ENCODE measurements around the gene NANOS1.

Gene NANOS1

GRCh38 chr10:119003572-119004289 lies 25.8 kb upstream of the NANOS1 start:
- no CpG with 5 or more reads among the region's 7 CpGs for WGBS, 2 donors (ENCODE audit: extremely low coverage in 2 of 2, insufficient read length in 2 of 2, insufficient replicate concordance in 1 of 2)
- no peak overlapping the region for H3K23ac ChIP-seq (ENCODE audit: low read depth, low read length, poor library complexity)
- H3K36me3 ChIP-seq (replicated peaks in 1 of 2; ENCODE audit: control insufficient read depth in 2 of 2, insufficient read depth in 2 of 2, low read length in 2 of 2), result no peaks in the 10 kb centered on the region

GRCh38 chr10:119005362-119006043 lies 24.0 kb upstream of the NANOS1 start:
- no peaks in the 10 kb centered on the region for H3K36me3 ChIP-seq (replicated peaks in 1 of 2; ENCODE audit: control insufficient read depth in 2 of 2, insufficient read depth in 2 of 2, low read length in 2 of 2)
- H3K27ac ChIP-seq (replicated peaks; ENCODE audit: low read length), result no peak overlapping the region
- H3K27me3 ChIP-seq (ENCODE audit: control insufficient read depth in 3 of 3, insufficient read depth in 3 of 3, low read depth in 1 of 3, low read length in 3 of 3), result peaks cover 0 to 4% (median 0%) of the 10 kb centered on the region in 3 experiments
- H3K4me1 ChIP-seq (ENCODE audit: control insufficient read depth in 2 of 2, insufficient read depth in 1 of 2, low read depth in 1 of 2, low read length in 2 of 2), result peaks cover 0 to 2% of the 10 kb centered on the region in 2 donors
- H2BK12ac ChIP-seq (ENCODE audit: low read length), result no peak overlapping the region
- H3K9ac ChIP-seq (ENCODE audit: low read depth, low read length, poor library complexity), result no peak overlapping the region
- H2AFZ ChIP-seq (ENCODE audit: low read length), result no peak overlapping the region
- no peak overlapping the region for H3K23ac ChIP-seq (ENCODE audit: low read depth, low read length, poor library complexity)
- no peak overlapping the region for H2BK15ac ChIP-seq (ENCODE audit: low read length)
- no peak for DNase-seq (ENCODE audit: low spot score)
- no peak overlapping the region for H3K14ac ChIP-seq (ENCODE audit: low read length)
- H4K91ac ChIP-seq (ENCODE audit: low read depth, low read length, poor library complexity), result no peak overlapping the region
- H2BK5ac ChIP-seq (ENCODE audit: low read length), result no peak overlapping the region
- H2BK120ac ChIP-seq (ENCODE audit: low read depth, low read length), result no peak overlapping the region
- H3K79me1 ChIP-seq (ENCODE audit: low read depth, low read length), result no peaks in the 10 kb centered on the region
- H4K8ac ChIP-seq (ENCODE audit: low read depth, low read length), result no peak overlapping the region
- WGBS, 2 donors (ENCODE audit: extremely low coverage in 2 of 2, insufficient read length in 2 of 2, insufficient replicate concordance in 1 of 2), result no CpG with 5 or more reads among the region's 9 CpGs
- peak overlapping the region; percentile 57 for H2AK5ac ChIP-seq (ENCODE audit: low read depth, low read length)
- H3K4ac ChIP-seq (ENCODE audit: low read length), result no peak overlapping the region
- H3K4me3 ChIP-seq (ENCODE audit: low read length in 2 of 2), result no peak overlapping the region
- H3K18ac ChIP-seq (ENCODE audit: low read length), result peak overlapping the region; percentile 53
- H3K4me2 ChIP-seq (ENCODE audit: insufficient read depth, low read length, poor library complexity, severe bottlenecking), result no peak overlapping the region
- H3K9me3 ChIP-seq (replicated peaks in 1 of 2; ENCODE audit: control insufficient read depth in 2 of 2, insufficient read depth in 1 of 2, low read depth in 1 of 2, low read length in 2 of 2), result no peaks in the 10 kb centered on the region

More at GRCh38 chr10:119003572-119004289, 25.8 kb upstream of the NANOS1 start:
- Histone ChIP-seq H3K14ac (ENCODE audit: low read length) (no peak overlapping the region), H3K9me3 (replicated peaks in 1 of 2; ENCODE audit: control insufficient read depth in 2 of 2, insufficient read depth in 1 of 2, low read depth in 1 of 2, low read length in 2 of 2) (no peaks in the 10 kb centered on the region), H2BK12ac (ENCODE audit: low read length) (peak overlapping the region; percentile 69), H2AFZ (ENCODE audit: low read length) (peak overlapping the region; percentile 6), H3K79me1 (ENCODE audit: low read depth, low read length) (no peaks in the 10 kb centered on the region), H2AK5ac (ENCODE audit: low read depth, low read length) (peak overlapping the region; percentile 49), H2BK5ac (ENCODE audit: low read length) (no peak overlapping the region), H3K9ac (ENCODE audit: low read depth, low read length, poor library complexity) (no peak overlapping the region), H4K8ac (ENCODE audit: low read depth, low read length) (no peak overlapping the region), H3K27me3 (ENCODE audit: control insufficient read depth in 3 of 3, insufficient read depth in 3 of 3, low read depth in 1 of 3, low read length in 3 of 3) (peaks cover 0 to 4% (median 0%) of the 10 kb centered on the region in 3 experiments), H3K4me2 (ENCODE audit: insufficient read depth, low read length, poor library complexity, severe bottlenecking) (no peak overlapping the region), H2BK120ac (ENCODE audit: low read depth, low read length) (no peak overlapping the region), H3K4me1 (ENCODE audit: control insufficient read depth in 2 of 2, insufficient read depth in 1 of 2, low read depth in 1 of 2, low read length in 2 of 2) (peaks cover 0 to 2% of the 10 kb centered on the region in 2 donors), H3K27ac (replicated peaks; ENCODE audit: low read length) (no peak overlapping the region), H4K91ac (ENCODE audit: low read depth, low read length, poor library complexity) (peak overlapping the region; percentile 76), H3K4me3 (ENCODE audit: low read length in 2 of 2) (no peak overlapping the region), H3K18ac (ENCODE audit: low read length) (peak overlapping the region; percentile 7), H3K4ac (ENCODE audit: low read length) (peak overlapping the region; percentile 24), H2BK15ac (ENCODE audit: low read length) (peak overlapping the region; percentile 69)
- no peak for DNase-seq (ENCODE audit: low spot score)

GRCh38 chr10:119006451-119007210 lies 22.9 kb upstream of the NANOS1 start:
- Histone ChIP-seq H3K9ac (ENCODE audit: low read depth, low read length, poor library complexity) (no peak overlapping the region), H3K14ac (ENCODE audit: low read length) (no peak overlapping the region), H4K91ac (ENCODE audit: low read depth, low read length, poor library complexity) (no peak overlapping the region), H2BK12ac (ENCODE audit: low read length) (no peak overlapping the region), H3K4me3 (ENCODE audit: low read length in 2 of 2) (no peak overlapping the region), H3K79me1 (ENCODE audit: low read depth, low read length) (no peaks in the 10 kb centered on the region), H4K8ac (ENCODE audit: low read depth, low read length) (no peak overlapping the region), H3K36me3 (replicated peaks in 1 of 2; ENCODE audit: control insufficient read depth in 2 of 2, insufficient read depth in 2 of 2, low read length in 2 of 2) (no peaks in the 10 kb centered on the region), H2AFZ (ENCODE audit: low read length) (no peak overlapping the region), H3K9me3 (replicated peaks in 1 of 2; ENCODE audit: control insufficient read depth in 2 of 2, insufficient read depth in 1 of 2, low read depth in 1 of 2, low read length in 2 of 2) (no peaks in the 10 kb centered on the region), H3K4ac (ENCODE audit: low read length) (no peak overlapping the region), H3K27ac (replicated peaks; ENCODE audit: low read length) (no peak overlapping the region), H2BK120ac (ENCODE audit: low read depth, low read length) (no peak overlapping the region), H3K18ac (ENCODE audit: low read length) (no peak overlapping the region), H2BK15ac (ENCODE audit: low read length) (no peak overlapping the region), H3K23ac (ENCODE audit: low read depth, low read length, poor library complexity) (no peak overlapping the region), H3K27me3 (ENCODE audit: control insufficient read depth in 3 of 3, insufficient read depth in 3 of 3, low read depth in 1 of 3, low read length in 3 of 3) (peaks cover 0 to 4% (median 0%) of the 10 kb centered on the region in 3 experiments), H2BK5ac (ENCODE audit: low read length) (no peak overlapping the region), H2AK5ac (ENCODE audit: low read depth, low read length) (peak overlapping the region; percentile 57), H3K4me2 (ENCODE audit: insufficient read depth, low read length, poor library complexity, severe bottlenecking) (no peak overlapping the region), H3K4me1 (ENCODE audit: control insufficient read depth in 2 of 2, insufficient read depth in 1 of 2, low read depth in 1 of 2, low read length in 2 of 2) (peaks cover 0 to 2% of the 10 kb centered on the region in 2 donors)
- DNase-seq (ENCODE audit: low spot score), result no peak
- WGBS, 2 donors (ENCODE audit: extremely low coverage in 2 of 2, insufficient read length in 2 of 2, insufficient replicate concordance in 1 of 2), result no CpG with 5 or more reads among the region's 9 CpGs

GRCh38 chr10:119007211-119007574 lies 22.3 kb upstream of the NANOS1 start:
- H3K23ac ChIP-seq (ENCODE audit: low read depth, low read length, poor library complexity), result no peak overlapping the region
- H3K4ac ChIP-seq (ENCODE audit: low read length), result no peak overlapping the region
- H2BK5ac ChIP-seq (ENCODE audit: low read length), result no peak overlapping the region
- H3K4me1 ChIP-seq (ENCODE audit: control insufficient read depth in 2 of 2, insufficient read depth in 1 of 2, low read depth in 1 of 2, low read length in 2 of 2), result peaks cover 0 to 2% of the 10 kb centered on the region in 2 donors
- H3K36me3 ChIP-seq (replicated peaks in 1 of 2; ENCODE audit: control insufficient read depth in 2 of 2, insufficient read depth in 2 of 2, low read length in 2 of 2), result no peaks in the 10 kb centered on the region
- H2BK15ac ChIP-seq (ENCODE audit: low read length), result no peak overlapping the region
- no peak overlapping the region for H2AFZ ChIP-seq (ENCODE audit: low read length)
- H3K27me3 ChIP-seq (ENCODE audit: control insufficient read depth in 3 of 3, insufficient read depth in 3 of 3, low read depth in 1 of 3, low read length in 3 of 3), result peaks cover 0 to 4% (median 0%) of the 10 kb centered on the region in 3 experiments
- no peak overlapping the region for H3K14ac ChIP-seq (ENCODE audit: low read length)
- no peak overlapping the region for H3K18ac ChIP-seq (ENCODE audit: low read length)
- no peaks in the 10 kb centered on the region for H3K9me3 ChIP-seq (replicated peaks in 1 of 2; ENCODE audit: control insufficient read depth in 2 of 2, insufficient read depth in 1 of 2, low read depth in 1 of 2, low read length in 2 of 2)
- H3K4me2 ChIP-seq (ENCODE audit: insufficient read depth, low read length, poor library complexity, severe bottlenecking), result no peak overlapping the region
- no peaks in the 10 kb centered on the region for H3K79me1 ChIP-seq (ENCODE audit: low read depth, low read length)
- H3K27ac ChIP-seq (replicated peaks; ENCODE audit: low read length), result no peak overlapping the region
- no peak overlapping the region for H3K9ac ChIP-seq (ENCODE audit: low read depth, low read length, poor library complexity)
- no peak overlapping the region for H4K8ac ChIP-seq (ENCODE audit: low read depth, low read length)
- no CpG with 5 or more reads among the region's 4 CpGs for WGBS, 2 donors (ENCODE audit: extremely low coverage in 2 of 2, insufficient read length in 2 of 2, insufficient replicate concordance in 1 of 2)
- H2BK120ac ChIP-seq (ENCODE audit: low read depth, low read length), result no peak overlapping the region
- no peak overlapping the region for H2BK12ac ChIP-seq (ENCODE audit: low read length)
- H2AK5ac ChIP-seq (ENCODE audit: low read depth, low read length), result no peak overlapping the region
- DNase-seq (ENCODE audit: low spot score), result no peak
- no peak overlapping the region for H3K4me3 ChIP-seq (ENCODE audit: low read length in 2 of 2)
- H4K91ac ChIP-seq (ENCODE audit: low read depth, low read length, poor library complexity), result no peak overlapping the region

Data from neuronal stem cell (in vitro differentiated cells).